Esophagus squamous epithelium (tissue), 4 donors: ENCODE data around the gene ACTL7A.

Experiments used
- POLR2A ChIP-seq, 4 donors: fragments of 450-650 bp; IDR thresholded peaks; one replicate each; pipeline ENCODE4 v1.6.1; 2017; ENCODE audit warnings: antibody characterized with exemption in 4 of 4, mild to moderate bottlenecking in 4 of 4, moderate library complexity in 3 of 4
- TF ChIP-seq, protein P1 (sequence below), 6 experiments: fragments of 450-650 bp in 4 of 6; fragments of 200-600 bp in 2 of 6; sonication (generic) in 2 of 6; IDR thresholded peaks; one replicate each; pipeline ENCODE4 v1.5.1; 2016 to 2019; ENCODE audit warnings: antibody characterized with exemption in 6 of 6, mild to moderate bottlenecking in 4 of 6, moderate library complexity in 4 of 6

DNA sequence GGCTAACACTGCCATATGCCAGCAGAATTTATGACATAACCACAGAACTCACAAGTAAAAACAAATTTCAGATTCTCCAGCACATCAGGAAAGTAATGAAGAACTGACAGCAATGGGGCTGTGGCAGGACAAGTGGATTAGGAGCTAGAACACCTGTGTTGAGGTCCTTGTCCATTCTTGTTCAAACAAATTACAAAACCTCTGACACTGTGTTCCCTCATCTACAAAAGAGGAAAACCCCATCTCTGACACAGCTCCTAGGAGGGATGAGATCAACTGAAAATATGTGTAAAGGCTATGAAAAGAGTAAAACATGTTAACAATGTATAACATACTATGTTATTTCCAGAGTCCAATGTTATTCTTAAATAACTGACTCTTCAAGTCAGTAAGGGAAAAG is 48.3 kb downstream of the ACTL7A start:
- TF ChIP-seq, protein P1, sequence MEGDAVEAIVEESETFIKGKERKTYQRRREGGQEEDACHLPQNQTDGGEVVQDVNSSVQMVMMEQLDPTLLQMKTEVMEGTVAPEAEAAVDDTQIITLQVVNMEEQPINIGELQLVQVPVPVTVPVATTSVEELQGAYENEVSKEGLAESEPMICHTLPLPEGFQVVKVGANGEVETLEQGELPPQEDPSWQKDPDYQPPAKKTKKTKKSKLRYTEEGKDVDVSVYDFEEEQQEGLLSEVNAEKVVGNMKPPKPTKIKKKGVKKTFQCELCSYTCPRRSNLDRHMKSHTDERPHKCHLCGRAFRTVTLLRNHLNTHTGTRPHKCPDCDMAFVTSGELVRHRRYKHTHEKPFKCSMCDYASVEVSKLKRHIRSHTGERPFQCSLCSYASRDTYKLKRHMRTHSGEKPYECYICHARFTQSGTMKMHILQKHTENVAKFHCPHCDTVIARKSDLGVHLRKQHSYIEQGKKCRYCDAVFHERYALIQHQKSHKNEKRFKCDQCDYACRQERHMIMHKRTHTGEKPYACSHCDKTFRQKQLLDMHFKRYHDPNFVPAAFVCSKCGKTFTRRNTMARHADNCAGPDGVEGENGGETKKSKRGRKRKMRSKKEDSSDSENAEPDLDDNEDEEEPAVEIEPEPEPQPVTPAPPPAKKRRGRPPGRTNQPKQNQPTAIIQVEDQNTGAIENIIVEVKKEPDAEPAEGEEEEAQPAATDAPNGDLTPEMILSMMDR (IDR thresholded peaks at IDR 0.05) = no peak
- TF ChIP-seq POLR2A (IDR thresholded peaks at IDR 0.05) = no peak
